ENCODE results near the gene CACHD1.

Gene CACHD1

DNA sequence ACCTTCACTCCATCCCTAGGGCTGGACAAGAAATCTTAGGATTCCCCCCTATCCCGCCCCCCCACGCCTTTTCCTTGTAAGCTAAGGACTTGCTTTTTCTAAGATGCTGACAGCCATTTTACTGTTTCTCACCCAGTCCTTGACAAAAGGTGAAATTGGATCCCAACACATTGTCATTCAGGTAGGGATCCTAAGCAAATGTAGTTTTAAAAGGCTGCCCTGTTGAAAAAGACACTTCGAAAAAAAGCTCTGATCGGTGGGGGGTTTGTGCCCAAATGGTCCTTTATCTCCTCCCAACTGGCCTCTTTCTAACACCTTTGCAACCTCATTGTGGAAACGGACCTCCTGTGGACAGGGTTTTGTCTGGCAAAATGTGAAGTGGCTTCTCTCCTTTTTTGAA is 2.9 kb downstream of the CACHD1 start:
- in situ Hi-C loops (cut with MboI; ENCODE audit: low sequenced_read_pairs) = no loop called here

- in situ Hi-C loops (cut with MboI; ENCODE audit: low sequenced_read_pairs) = no loop called here
These were observed 3.4 kb downstream of the CACHD1 start for GRCh38 chr1:64473367-64473766.

DNA sequence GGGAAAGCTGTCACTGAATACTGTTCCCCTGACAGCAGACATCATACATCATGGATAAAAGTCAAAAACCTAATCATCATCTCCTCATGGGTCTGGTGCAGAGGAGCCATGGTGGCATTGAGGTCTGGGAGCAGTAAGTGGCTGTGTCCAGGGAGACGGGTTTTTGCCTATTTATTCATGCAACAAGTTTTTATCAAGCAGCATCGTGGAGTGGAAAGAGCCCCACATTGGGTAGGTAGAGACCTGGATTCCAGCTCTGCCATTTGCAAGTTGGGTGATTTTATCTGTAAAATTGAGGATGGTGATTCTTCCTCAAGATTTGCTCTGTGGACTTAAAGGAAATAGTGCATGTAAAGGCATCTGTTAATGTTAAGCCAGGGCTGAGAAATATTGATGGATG is 4.2 kb downstream of the CACHD1 start:
- in situ Hi-C loops (cut with MboI; ENCODE audit: low sequenced_read_pairs) = no loop called here

DNA sequence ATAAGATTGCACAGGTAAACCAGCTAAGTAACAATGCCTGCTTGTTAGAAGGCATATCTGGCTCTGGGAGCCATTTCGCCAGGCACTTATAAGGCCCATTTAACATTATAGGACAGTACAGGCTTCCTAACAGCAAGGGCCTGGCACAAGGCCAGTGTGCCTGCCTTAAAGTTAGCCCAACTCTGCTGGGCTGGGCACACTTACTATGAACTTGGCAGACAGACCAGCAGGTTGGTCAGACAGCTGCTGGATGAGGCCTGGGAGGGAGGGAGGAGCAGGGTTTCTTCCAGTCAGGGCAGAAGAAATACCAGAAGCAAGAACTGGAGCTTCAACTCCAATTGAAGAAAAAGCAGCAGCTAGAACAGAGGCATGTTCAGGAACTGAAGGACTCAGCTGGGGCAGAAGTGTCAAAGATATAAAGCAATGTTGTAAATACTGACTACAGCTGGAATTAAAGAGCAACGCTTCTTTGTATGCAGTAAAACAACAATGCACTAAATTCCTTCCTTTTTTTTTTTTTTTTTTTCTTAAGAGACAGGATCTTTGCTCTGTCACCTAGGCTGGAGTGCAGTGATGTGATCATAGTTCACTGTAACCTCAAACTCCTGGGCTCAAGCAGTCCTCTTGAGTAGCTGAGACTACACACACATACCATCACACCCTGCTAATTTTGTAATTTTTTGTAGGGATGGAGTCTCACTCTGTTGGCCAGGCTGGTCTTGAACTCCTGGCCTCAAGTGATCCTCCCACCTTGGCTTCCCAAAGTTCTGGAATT is 4.9 kb downstream of the CACHD1 start:
- in situ Hi-C loops (cut with MboI; ENCODE audit: low sequenced_read_pairs) = no loop called here

- in situ Hi-C loops (cut with MboI; ENCODE audit: low sequenced_read_pairs) = no loop called here
These were observed 6.5 kb downstream of the CACHD1 start for GRCh38 chr1:64476251-64476952.

- in situ Hi-C loops (cut with MboI; ENCODE audit: low sequenced_read_pairs) = no loop called here
These were observed 8.9 kb downstream of the CACHD1 start for GRCh38 chr1:64478594-64479470.

DNA sequence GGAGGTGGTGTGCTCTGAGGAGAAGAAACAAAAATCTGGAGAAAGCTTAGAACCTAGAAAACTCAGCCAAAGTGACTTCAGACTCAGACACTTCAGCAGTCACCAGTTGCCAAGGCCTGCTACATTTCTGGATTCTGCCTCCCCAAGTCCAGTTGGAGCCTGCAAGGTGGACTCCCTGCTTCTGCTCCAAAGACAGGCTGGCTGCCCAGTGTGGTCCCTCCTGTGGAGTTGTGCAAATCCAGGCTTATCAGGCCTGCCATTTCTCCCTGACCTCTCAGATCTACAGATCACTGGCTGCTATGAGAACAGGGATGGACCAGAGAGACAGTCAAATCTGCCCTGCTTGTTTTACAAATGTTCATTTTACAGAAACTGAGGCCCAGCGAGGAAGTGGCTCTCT is 9.9 kb downstream of the CACHD1 start:
- in situ Hi-C loops (cut with MboI; ENCODE audit: low sequenced_read_pairs) = no loop called here

- in situ Hi-C loops (cut with MboI; ENCODE audit: low sequenced_read_pairs) = no loop called here
These were observed 11.3 kb downstream of the CACHD1 start for GRCh38 chr1:64480999-64481772.

DNA sequence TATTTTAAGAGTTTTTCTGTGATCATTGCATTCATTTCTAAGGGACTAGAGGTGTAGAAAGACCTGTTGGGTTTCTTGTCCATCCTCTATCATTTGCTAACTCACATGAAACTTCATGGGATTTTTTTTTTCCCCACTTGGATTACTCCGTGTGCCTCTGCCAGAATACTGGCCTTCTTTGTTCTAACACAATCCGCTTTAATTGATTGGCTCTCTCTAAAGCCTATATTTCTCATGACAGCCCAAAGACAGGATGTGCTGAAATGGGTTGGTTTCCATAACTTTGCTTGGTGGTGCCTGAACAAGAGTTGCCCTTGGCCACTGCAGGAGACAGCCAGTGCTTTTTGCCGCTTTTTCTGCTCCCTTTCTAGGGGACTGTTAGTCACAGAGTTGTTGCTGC is 12.2 kb downstream of the CACHD1 start:
- in situ Hi-C loops (cut with MboI; ENCODE audit: low sequenced_read_pairs) = no loop called here

GRCh38 chr1:64482720-64483119 is 12.8 kb downstream of the CACHD1 start:
- in situ Hi-C loops (cut with MboI; ENCODE audit: low sequenced_read_pairs) = no loop called here

GRCh38 chr1:64483731-64484414 is 13.9 kb downstream of the CACHD1 start:
- in situ Hi-C loops (cut with MboI; ENCODE audit: low sequenced_read_pairs) = no loop called here

- in situ Hi-C loops (cut with MboI; ENCODE audit: low sequenced_read_pairs) = no loop called here
These were observed 14.7 kb downstream of the CACHD1 start for GRCh38 chr1:64484651-64485050.

GRCh38 chr1:64486193-64486592 is 16.3 kb downstream of the CACHD1 start:
- in situ Hi-C loops (cut with MboI; ENCODE audit: low sequenced_read_pairs) = no loop called here

DNA sequence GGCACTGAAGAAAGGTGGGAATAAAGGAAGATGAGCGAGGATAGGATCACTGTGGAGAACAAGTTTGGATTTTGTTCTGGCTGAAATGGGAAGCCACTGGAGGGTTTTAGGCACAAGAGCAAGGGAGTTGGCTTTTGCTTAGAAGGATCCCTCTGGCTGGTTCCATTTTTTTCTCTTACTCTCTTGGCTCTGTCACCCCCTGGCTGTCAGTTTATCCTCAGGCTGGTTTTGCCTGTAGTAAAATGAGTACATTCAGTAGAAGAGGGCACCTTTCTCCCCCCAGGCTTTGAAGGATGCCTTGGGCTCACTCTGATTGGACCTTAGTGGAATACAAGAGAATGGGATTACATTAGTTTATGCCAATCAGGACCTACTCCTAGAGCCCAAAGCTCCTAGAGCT is 17.1 kb downstream of the CACHD1 start:
- in situ Hi-C loops (cut with MboI; ENCODE audit: low sequenced_read_pairs) = no loop called here

DNA sequence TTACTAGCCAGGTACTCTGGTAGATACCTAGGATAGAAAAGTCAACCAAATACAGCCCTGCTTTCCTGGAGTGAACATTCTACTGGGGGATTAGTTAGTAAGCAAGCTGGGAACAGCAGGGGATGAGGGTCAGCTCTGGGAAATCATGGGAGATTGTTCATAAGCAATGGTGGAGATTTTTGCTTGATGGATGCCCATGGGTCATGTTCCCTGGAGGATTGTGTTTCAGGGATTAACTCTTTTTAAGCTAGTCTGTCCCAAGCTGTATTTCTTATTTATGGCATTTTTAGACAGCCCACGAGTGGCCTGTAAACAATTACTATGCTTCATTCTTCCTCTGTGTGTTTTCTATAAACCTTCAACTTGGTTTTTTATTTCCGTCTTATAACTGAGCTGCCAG is 18.9 kb downstream of the CACHD1 start:
- in situ Hi-C loops (cut with MboI; ENCODE audit: low sequenced_read_pairs) = no loop called here

- in situ Hi-C loops (cut with MboI; ENCODE audit: low sequenced_read_pairs) = no loop called here
These were observed 19.8 kb downstream of the CACHD1 start for GRCh38 chr1:64489707-64490106.

GRCh38 chr1:64490213-64490818 is 20.4 kb downstream of the CACHD1 start:
- in situ Hi-C loops (cut with MboI; ENCODE audit: low sequenced_read_pairs) = no loop called here

DNA sequence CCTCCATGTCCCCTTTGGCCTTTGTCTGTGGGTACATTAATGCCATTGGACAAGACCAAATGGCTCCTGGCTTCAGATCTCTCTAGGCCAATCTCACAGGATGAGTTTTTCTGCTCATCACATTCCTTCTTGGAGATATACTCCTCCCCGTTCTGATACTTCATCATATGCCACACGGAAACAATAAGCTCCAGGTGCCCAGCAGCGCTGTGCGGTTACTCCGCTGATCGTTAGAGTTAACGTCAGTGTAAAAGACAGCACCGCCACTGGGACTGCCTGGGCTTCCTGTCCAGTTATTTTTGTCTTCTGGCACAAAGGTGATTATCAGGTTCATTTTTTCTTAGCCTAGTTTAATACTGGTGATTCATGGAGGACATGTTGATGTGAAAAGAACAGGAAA is 22.5 kb downstream of the CACHD1 start:
- in situ Hi-C loops (cut with MboI; ENCODE audit: low sequenced_read_pairs) = no loop called here

DNA sequence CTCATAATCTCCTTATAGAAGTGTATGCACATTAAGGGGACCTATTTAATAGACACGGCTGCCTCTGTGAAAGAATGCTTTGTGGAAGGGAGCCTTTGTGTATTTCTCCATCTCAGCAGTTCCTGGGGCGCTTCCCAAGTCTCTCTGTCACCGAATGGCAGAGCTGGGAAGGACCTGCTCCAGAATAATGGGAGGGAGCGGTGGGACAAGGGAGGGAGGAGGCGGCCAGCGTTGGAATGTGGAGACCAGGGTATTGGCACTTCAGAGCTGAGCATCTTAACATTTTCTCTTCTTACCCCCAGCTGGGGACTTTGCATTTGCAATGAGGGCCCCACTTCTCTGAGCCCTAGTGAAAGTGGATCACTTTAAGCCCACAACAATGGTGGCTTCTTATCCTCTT is 23.9 kb downstream of the CACHD1 start:
- in situ Hi-C loops (cut with MboI; ENCODE audit: low sequenced_read_pairs) = no loop called here

- in situ Hi-C loops (cut with MboI; ENCODE audit: low sequenced_read_pairs) = no loop called here
These were observed 24.7 kb downstream of the CACHD1 start for GRCh38 chr1:64494659-64495058.

All from hTERT RPE-1 (cell line).